Brain microvascular endothelial cell (primary cell): Measurements from ENCODE around the gene FARS2.

Source experiments
- DNase-seq: peaks from one replicate; pipeline ENCODE4 v3.0.0-alpha.2; 2020
- H3K27ac ChIP-seq: fragments of 250-450 bp; sonication (Bioruptor Pico); 2 replicates; pipeline ENCODE4 v1.5.1; 2020; ENCODE audit warnings: mild to moderate bottlenecking, moderate library complexity
- H3K27me3 ChIP-seq: fragments of 250-450 bp; sonication (Bioruptor Pico); replicated peaks from 2 replicates; pipeline ENCODE4 v1.5.1; 2020; ENCODE audit warnings: mild to moderate bottlenecking
- H3K36me3 ChIP-seq: fragments of 250-450 bp; sonication (Bioruptor Pico); replicated peaks from 2 replicates; pipeline ENCODE4 v1.5.1; 2020; ENCODE audit warnings: mild to moderate bottlenecking
- H3K4me3 ChIP-seq: 2 replicates; pipeline ENCODE4 v1.5.1; 2011; ENCODE audit warnings: low read depth, mild to moderate bottlenecking, control low read depth, low read length, moderate library complexity
- in situ Hi-C: cut with HindIII; loops from 2 replicates; pipeline ENCODE4 v1.10.0; 2017; ENCODE audit warnings: low sequenced_read_pairs, low pct_ligation_motif_present
- TF ChIP-seq, protein P1 (sequence below): IDR thresholded peaks from 2 replicates; pipeline ENCODE4 v1.5.1; 2011; ENCODE audit warnings: low read depth, mild to moderate bottlenecking, moderate library complexity, low read length, control low read depth, inconsistent platforms; ENCODE audit errors: missing control alignments

The FARS2 gene

DNA sequence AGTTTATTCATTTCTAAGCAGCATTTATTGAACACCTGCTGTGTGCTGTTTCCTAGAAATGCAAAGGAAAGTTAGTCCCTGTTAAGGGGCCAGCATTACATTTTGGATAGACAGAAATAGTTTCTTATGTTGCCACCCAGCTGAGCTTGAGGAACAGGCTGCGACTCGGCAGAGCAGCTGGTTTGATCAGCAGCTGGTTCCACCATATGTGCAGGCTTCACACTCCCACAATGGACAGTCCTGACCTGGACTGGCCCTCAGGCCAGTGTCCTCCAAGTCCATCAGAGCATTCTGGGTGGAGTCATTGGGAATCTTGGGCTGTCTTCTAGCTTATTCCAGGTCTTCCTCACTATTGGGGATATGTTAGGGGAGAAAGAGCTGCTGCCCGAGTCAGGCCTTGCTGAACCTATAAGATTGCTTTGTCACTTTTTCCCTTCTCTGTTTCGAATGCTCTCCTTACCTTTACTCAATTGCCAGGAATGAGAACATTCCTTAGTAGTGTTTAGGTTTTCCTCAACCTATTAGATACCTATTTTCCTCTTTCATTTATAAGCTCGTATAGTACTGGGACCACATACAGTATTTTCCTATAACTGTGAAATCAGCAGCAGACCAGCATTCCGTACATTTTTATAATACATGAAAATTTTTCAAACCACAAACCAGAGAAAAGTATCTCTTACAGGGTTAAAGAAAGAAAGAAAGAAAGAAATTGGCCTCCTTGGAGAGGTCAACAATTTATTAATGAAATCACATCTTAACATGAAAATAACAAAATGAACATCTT lies 203.0 kb downstream of the FARS2 start:
- in situ Hi-C loops, result no loop called here
- H3K27me3 ChIP-seq, result no peaks in the 10 kb centered on the region
- H3K4me3 ChIP-seq, result no peak overlapping the region
- TF ChIP-seq, protein P1, sequence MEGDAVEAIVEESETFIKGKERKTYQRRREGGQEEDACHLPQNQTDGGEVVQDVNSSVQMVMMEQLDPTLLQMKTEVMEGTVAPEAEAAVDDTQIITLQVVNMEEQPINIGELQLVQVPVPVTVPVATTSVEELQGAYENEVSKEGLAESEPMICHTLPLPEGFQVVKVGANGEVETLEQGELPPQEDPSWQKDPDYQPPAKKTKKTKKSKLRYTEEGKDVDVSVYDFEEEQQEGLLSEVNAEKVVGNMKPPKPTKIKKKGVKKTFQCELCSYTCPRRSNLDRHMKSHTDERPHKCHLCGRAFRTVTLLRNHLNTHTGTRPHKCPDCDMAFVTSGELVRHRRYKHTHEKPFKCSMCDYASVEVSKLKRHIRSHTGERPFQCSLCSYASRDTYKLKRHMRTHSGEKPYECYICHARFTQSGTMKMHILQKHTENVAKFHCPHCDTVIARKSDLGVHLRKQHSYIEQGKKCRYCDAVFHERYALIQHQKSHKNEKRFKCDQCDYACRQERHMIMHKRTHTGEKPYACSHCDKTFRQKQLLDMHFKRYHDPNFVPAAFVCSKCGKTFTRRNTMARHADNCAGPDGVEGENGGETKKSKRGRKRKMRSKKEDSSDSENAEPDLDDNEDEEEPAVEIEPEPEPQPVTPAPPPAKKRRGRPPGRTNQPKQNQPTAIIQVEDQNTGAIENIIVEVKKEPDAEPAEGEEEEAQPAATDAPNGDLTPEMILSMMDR, result no peak
- no peak for DNase-seq
- H3K36me3 ChIP-seq, result no peaks in the 10 kb centered on the region
- H3K27ac ChIP-seq, result no peak overlapping the region

DNA sequence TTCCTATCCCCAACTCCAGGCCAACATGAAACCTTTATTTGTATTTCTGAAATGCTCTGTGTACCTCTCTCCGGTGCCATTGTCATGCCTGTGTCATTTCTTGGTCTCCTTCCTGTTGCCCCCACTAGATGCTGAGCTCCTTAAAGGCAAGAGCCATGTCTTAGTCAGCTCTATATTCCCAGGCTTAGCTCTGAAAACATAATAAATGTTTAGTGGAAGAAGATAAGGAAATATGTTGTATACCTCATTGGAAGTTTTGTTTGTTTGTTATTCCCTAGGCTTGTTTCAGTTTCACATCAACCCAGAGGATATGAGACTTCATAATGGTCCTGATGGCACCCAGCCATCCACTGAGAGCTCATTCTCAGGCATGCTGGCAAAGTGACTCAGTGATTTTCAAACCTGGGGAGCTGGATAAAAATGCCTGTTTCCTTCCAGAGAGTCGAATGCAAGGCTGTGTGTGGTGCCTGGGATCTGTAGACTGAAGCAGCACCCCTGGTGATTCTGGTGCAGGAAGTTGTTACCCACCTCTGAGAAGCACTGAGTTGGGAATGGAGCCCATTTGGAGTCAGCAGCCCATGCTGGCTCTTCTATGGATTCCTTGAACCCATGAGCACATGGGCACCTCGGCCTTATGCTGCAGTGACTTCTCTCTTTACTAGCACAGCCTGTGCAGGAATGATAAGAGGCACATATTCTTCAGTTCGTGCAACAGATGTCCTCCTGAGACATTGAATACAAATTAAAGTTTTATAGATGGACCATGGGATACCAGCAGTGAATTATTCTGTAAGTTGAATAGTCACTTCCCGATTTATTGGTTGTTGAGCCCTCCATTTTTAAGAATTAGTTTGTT lies 205.2 kb downstream of the FARS2 start:
- in situ Hi-C loops, result no loop called here
- peak; percentile 70 for DNase-seq
- Histone ChIP-seq H3K27me3 (no peaks in the 10 kb centered on the region), H3K36me3 (no peaks in the 10 kb centered on the region), H3K4me3 (no peak overlapping the region), H3K27ac (no peak overlapping the region)
- TF ChIP-seq, protein P1, result no peak

DNA sequence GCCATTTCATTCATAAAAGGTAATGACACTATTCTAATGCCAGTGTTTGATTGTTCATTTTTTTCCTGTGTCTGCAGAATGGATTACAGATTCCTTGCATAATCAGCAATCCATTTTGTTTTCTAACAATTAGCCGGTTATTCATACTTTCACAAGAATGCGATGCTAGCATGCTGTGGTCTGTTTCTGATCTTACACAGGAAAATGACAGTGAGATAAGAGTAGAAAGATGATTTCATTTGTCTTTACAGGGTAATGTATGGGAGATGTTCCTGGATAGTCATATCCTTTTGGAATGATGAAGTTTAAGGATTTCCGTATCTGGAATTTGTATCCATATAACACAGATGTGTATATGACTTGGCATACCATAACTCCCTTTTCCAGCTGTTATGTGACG lies 207.3 kb downstream of the FARS2 start:
- TF ChIP-seq, protein P1, result no peak
- no peak for DNase-seq
- Histone ChIP-seq H3K27me3 (no peaks in the 10 kb centered on the region), H3K4me3 (no peak overlapping the region), H3K36me3 (no peaks in the 10 kb centered on the region), H3K27ac (no peak overlapping the region)
- in situ Hi-C loops, result no loop called here

DNA sequence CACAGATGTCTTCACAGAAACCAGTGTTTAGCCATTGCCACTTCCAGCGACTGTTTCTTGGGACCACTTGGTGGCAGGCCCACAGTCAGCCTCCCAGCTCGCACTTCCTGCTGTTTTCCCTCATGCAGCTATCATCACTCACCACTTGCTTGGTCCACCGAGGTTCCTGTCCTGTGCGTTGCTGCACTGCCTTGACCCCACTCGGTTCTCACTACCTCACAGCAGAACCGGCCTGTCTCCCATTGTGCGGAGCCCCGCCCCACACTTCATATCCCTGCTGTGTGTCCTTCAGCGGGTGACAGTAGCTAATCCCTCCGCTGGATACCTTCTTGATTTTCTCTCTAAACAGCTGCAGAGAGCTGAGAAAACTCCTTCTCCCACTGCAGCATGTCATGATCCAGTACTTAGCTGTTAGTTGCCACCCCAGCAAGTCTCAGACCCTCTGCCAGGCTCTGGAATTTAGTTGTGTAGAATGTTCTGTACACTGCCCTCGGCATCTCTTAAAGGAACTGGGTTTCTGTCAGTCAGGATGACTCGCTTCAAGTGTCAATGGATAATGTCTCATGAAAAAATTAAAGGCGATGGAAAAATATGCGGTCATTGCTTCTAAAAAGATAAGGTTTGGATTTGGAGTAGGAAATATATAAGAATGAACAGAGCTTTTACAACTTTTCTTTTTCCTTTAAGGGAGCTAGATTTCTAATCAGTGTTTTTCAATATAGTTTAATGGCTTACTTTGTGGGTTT lies 208.0 kb downstream of the FARS2 start:
- TF ChIP-seq, protein P1, result no peak
- H3K4me3 ChIP-seq, result no peak overlapping the region
- in situ Hi-C loops, result no loop called here
- no peak overlapping the region for H3K27ac ChIP-seq
- H3K36me3 ChIP-seq, result no peaks in the 10 kb centered on the region
- no peaks in the 10 kb centered on the region for H3K27me3 ChIP-seq
- DNase-seq, result no peak

DNA sequence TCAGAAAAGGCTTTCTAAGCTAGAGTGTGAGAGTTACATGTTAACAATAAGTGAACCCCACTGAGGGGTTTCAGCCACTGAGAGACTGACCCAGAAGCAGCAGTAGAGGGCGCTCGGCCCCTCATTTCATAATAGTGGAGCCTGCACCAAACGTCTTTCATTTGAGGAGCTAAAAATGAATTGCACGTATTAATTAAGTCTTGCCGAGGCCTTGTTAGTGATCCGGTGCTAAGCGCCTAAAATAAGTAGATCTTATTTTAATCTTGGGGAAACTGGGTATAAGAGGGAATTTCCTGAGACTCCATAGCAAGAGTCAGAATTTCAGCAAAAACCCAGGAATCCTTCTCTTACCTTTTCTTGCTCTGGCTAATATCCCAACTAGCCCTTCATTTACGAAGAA lies 209.7 kb downstream of the FARS2 start:
- TF ChIP-seq, protein P1, result peak; percentile 95
- in situ Hi-C loops, result no loop called here
- Histone ChIP-seq H3K27me3 (no peaks in the 10 kb centered on the region), H3K27ac (no peak overlapping the region), H3K4me3 (no peak overlapping the region), H3K36me3 (no peaks in the 10 kb centered on the region)
- DNase-seq, result peak; percentile 73
